HL-60 (cell line): ENCODE results near the gene ANKRD11.

Experiments
- CTCF ChIP-seq: IDR thresholded peaks from one replicate; pipeline ENCODE4 v1.5.1; 2011; ENCODE audit warnings: low read length, control low read depth, inconsistent platforms; ENCODE audit not compliant: insufficient read depth
- POLR2AphosphoS5 ChIP-seq: IDR thresholded peaks from 2 replicates; pipeline ENCODE4 v1.6.1; 2012; ENCODE audit warnings: low read depth
- REST ChIP-seq: IDR thresholded peaks from 2 replicates; pipeline ENCODE4 v1.6.1; 2012; ENCODE audit warnings: low read depth; ENCODE audit not compliant: insufficient replicate concordance
- SPI1 ChIP-seq: IDR thresholded peaks from 2 replicates; pipeline ENCODE4 v1.6.1; 2012; ENCODE audit warnings: low read depth, mild to moderate bottlenecking, borderline replicate concordance

GRCh38 chr16:89343501-89344457, 146.6 kb downstream of the ANKRD11 start:
- TF ChIP-seq CTCF (no peak), POLR2AphosphoS5 (no peak), REST (no peak), SPI1 (no peak)
